ENCODE results near the gene CDHR5. TPM values are rescaled to one million over a fixed set of nuclear protein-coding genes. Genes with fewer than 3 reads are reported as not detected.

CDHR5 gene
- total RNA-seq, 1 donor from 2014 or later = 0.92 TPM

DNA sequence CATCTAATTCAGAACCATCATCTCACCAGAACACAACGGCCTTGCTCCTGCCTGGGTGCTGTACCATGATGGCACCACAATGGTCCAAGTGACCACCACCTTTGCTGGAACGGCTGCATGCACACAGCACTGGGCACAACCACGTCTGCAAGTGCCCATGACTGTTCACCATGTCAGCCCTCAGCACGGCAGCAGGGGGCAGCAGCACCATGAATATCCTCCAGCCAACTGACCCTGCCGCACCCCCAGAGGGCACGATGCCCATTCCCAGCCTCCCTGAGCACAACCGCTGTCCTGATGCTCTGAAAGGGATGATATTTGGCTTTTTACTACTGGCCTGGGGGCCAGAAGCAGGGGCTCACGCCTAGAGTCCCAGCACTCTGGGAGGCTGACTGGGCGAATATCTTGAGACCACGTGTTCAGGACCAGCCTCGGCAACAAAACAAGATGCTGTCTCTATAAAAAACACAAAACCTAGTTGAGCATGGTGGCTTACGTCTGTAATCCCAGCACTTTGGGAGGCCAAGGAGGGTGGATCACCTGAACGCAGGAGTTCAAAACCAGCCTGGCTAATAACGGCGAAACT is 38.0 kb upstream of the CDHR5 start:
- Histone ChIP-seq H3K36me3 (ENCODE audit: control insufficient read depth, insufficient read depth, low read length) (peaks cover 3% of the 10 kb centered on the region), H3K4me3 (ENCODE audit: low read depth, low read length) (no peak overlapping the region), H3K27me3 (ENCODE audit: control insufficient read depth, insufficient read depth, low read length) (no peaks in the 10 kb centered on the region)
- no peak for DNase-seq (ENCODE audit: low read depth)
- TF ChIP-seq, protein P1, sequence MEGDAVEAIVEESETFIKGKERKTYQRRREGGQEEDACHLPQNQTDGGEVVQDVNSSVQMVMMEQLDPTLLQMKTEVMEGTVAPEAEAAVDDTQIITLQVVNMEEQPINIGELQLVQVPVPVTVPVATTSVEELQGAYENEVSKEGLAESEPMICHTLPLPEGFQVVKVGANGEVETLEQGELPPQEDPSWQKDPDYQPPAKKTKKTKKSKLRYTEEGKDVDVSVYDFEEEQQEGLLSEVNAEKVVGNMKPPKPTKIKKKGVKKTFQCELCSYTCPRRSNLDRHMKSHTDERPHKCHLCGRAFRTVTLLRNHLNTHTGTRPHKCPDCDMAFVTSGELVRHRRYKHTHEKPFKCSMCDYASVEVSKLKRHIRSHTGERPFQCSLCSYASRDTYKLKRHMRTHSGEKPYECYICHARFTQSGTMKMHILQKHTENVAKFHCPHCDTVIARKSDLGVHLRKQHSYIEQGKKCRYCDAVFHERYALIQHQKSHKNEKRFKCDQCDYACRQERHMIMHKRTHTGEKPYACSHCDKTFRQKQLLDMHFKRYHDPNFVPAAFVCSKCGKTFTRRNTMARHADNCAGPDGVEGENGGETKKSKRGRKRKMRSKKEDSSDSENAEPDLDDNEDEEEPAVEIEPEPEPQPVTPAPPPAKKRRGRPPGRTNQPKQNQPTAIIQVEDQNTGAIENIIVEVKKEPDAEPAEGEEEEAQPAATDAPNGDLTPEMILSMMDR (IDR thresholded peaks at IDR 0.05; ENCODE audit: insufficient read depth, low read length, poor library complexity, severe bottlenecking) = peak; percentile 70

DNA sequence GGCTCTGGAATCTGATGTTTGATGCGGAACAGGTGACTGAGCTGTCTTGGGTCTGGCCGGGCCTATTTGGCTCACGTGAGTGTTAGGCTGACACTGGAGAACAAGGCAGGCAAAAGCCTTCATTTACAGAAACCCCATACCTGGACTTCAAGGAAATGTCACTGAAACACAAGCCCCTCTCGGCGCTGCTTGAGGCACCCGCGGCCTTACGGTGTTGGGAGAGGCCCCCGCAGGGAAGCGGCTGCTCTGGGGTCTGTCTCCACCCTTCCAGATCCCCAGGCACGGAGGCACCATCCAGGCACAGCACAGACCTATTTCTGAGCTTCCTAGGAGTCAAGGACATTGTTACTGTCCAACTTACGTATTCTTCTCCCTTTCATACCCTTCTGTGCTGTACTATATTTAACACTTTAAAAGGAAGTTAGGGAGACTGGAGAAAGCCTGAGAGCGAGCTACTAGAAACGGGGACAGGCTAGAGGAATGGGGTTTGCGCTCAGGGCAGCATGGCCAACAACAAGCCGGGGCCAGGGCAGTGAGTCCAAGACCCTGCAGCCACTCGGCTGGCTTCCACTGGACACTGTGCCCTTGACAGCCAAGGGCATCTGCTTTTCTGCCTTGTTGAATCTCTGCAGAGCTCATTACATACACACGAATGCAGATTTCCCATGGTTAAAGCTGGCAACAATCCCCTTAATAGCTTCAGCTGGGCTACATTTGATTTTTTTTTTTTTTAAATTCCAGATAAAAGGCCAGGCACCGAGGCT is 36.1 kb upstream of the CDHR5 start:
- TF ChIP-seq, protein P1 (IDR thresholded peaks at IDR 0.05; ENCODE audit: insufficient read depth, low read length, poor library complexity, severe bottlenecking) = no peak
- H3K27me3 ChIP-seq (ENCODE audit: control insufficient read depth, insufficient read depth, low read length) = no peaks in the 10 kb centered on the region
- DNase-seq (ENCODE audit: low read depth) = no peak
- H3K36me3 ChIP-seq (ENCODE audit: control insufficient read depth, insufficient read depth, low read length) = peaks cover 2% of the 10 kb centered on the region
- no peak overlapping the region for H3K4me3 ChIP-seq (ENCODE audit: low read depth, low read length)

DNA sequence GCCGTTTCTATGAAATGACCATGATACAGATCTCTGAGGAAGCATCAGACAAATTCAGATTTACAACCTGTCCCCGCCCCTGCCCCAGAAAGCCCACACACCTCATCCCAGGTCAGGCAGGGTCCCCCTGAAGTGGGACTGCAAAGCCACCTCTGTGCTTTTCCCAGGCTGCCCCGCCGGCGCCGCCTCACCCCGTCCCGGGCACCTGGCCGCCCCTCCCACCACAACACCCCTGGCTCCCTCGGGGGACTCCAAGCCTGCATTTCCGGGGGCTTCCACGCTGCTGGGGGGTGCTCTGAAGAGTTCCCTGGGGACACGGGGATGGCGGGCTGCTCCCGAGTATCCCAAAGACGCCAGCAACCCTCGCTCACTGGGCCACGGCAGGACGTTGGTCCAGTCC is 35.5 kb upstream of the CDHR5 start:
- TF ChIP-seq, protein P1 (IDR thresholded peaks at IDR 0.05; ENCODE audit: insufficient read depth, low read length, poor library complexity, severe bottlenecking) = no peak
- Histone ChIP-seq H3K4me3 (ENCODE audit: low read depth, low read length) (no peak overlapping the region), H3K36me3 (ENCODE audit: control insufficient read depth, insufficient read depth, low read length) (peaks cover 2% of the 10 kb centered on the region), H3K27me3 (ENCODE audit: control insufficient read depth, insufficient read depth, low read length) (no peaks in the 10 kb centered on the region)
- DNase-seq (ENCODE audit: low read depth) = no peak

DNA sequence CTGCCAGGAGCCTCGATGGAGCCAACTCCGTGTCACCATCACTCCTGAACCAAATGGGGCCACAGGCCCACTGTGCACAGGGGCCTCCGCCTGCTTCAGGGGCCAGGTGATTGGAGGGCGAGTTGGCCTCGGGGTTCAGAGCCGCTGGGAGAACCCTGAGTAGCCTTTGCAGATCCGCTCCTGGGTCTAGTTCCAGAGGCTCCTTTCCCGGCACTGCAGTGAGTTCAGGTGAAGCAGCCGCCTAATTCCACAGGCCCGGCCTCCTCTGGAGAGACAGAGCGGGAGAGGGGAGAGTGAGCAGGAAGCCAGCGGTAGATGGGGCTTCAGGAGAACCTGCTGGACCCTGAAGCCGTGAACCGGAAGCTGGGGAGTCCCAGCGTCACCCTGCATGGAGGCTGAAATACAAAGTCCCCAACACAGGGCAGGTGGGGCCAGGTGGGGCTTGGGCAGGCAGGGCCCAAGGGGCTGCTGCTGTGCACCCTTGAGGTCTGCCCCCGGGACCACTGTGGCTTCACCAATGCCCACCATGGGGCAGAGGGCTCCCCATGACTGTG is 34.9 kb upstream of the CDHR5 start:
- H3K36me3 ChIP-seq (ENCODE audit: control insufficient read depth, insufficient read depth, low read length) = peaks cover 2% of the 10 kb centered on the region
- H3K27me3 ChIP-seq (ENCODE audit: control insufficient read depth, insufficient read depth, low read length) = no peaks in the 10 kb centered on the region
- TF ChIP-seq, protein P1 (IDR thresholded peaks at IDR 0.05; ENCODE audit: insufficient read depth, low read length, poor library complexity, severe bottlenecking) = no peak
- DNase-seq (ENCODE audit: low read depth) = no peak
- H3K4me3 ChIP-seq (ENCODE audit: low read depth, low read length) = no peak overlapping the region

DNA sequence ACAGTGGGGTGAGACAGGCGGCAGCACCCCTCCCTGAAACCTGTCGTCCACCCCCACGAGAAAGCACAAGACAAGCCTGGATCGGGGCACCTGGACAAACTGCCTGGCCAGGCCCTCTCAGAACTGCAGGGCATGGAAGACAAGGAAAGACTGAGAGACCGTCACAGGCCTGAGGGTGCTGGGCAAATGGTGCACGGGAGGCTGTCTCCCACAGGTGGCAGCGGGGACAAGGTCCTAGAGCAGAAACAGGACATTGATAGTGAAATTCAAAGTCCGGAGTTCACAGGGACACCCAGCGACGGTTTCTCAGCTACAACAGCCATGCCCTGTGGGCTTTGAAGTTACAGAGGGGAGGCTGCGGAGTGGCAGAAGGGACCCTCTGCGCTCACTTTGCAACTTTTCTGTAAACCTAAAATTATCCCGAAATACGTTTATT is 33.0 kb upstream of the CDHR5 start:
- DNase-seq (ENCODE audit: low read depth) = no peak

More for the DNA sequence above, 33.0 kb upstream of the CDHR5 start:
- no peaks in the 10 kb centered on the region for H3K27me3 ChIP-seq (ENCODE audit: control insufficient read depth, insufficient read depth, low read length)
- H3K4me3 ChIP-seq (ENCODE audit: low read depth, low read length) = no peak overlapping the region
- peaks cover 5% of the 10 kb centered on the region for H3K36me3 ChIP-seq (ENCODE audit: control insufficient read depth, insufficient read depth, low read length)
- TF ChIP-seq, protein P1 (IDR thresholded peaks at IDR 0.05; ENCODE audit: insufficient read depth, low read length, poor library complexity, severe bottlenecking) = no peak

Measured in kidney epithelial cell (primary cell).